SK-N-SH treated with all-trans-retinoic acid at 6 μM for 48 hours (cell line): ENCODE measurements around the gene R3HDM4.

Source experiments
- ATAC-seq: fragments of 200-7000 bp; cut with Tn5 transposase; 3 replicates; pipeline ENCODE4 v1.9.1; 2020; ENCODE audit warnings: mild to moderate bottlenecking, moderate library complexity
- ARNTL ChIP-seq: fragments of 450-650 bp; formaldehyde crosslinking; IDR thresholded peaks from 2 replicates; pipeline ENCODE4 v1.5.0; 2020; ENCODE audit warnings: low read depth, mild to moderate bottlenecking, moderate library complexity, borderline replicate concordance
- CSDC2 ChIP-seq: fragments of 250-450 bp; sonication (Bioruptor Pico); IDR thresholded peaks from 2 replicates; pipeline ENCODE4 v1.5.0; 2020; ENCODE audit warnings: mild to moderate bottlenecking, moderate library complexity
- ESRRG ChIP-seq: fragments of 250-450 bp; sonication (Bioruptor Pico); IDR thresholded peaks from 2 replicates; pipeline ENCODE4 v1.6.1; 2021; ENCODE audit warnings: mild to moderate bottlenecking
- GLIS3 ChIP-seq: fragments of 250-450 bp; sonication (Bioruptor Pico); IDR thresholded peaks from 2 replicates; pipeline ENCODE4 v1.5.0; 2020; ENCODE audit warnings: mild to moderate bottlenecking, moderate library complexity
- ISL1 ChIP-seq: fragments of 250-450 bp; sonication (Bioruptor Pico); IDR thresholded peaks from 2 replicates; pipeline ENCODE4 v2.1.2; 2022; ENCODE audit warnings: mild to moderate bottlenecking, moderate library complexity
- OSR1 ChIP-seq: fragments of 250-450 bp; sonication (Bioruptor Pico); IDR thresholded peaks from 2 replicates; pipeline ENCODE4 v1.8.0; 2022; ENCODE audit warnings: moderate library complexity, mild to moderate bottlenecking, inconsistent platforms
- PPARA ChIP-seq: fragments of 250-450 bp; sonication (Bioruptor Pico); IDR thresholded peaks from 2 replicates; pipeline ENCODE4 v1.5.0; 2020; ENCODE audit warnings: mild to moderate bottlenecking, borderline replicate concordance
- RARB ChIP-seq: fragments of 250-450 bp; sonication (Bioruptor Pico); IDR thresholded peaks from 2 replicates; pipeline ENCODE4 v1.8.0; 2021; ENCODE audit warnings: mild to moderate bottlenecking, moderate library complexity
- SNAI2 ChIP-seq: fragments of 250-450 bp; sonication (Bioruptor Pico); IDR thresholded peaks from 2 replicates; pipeline ENCODE4 v1.5.0; 2020; ENCODE audit warnings: mild to moderate bottlenecking, moderate library complexity
- TOX ChIP-seq: fragments of 250-450 bp; sonication (Bioruptor Pico); IDR thresholded peaks from 2 replicates; pipeline ENCODE4 v1.8.0; 2021; ENCODE audit warnings: mild to moderate bottlenecking, moderate library complexity, borderline replicate concordance
- ZC3H10 ChIP-seq: fragments of 250-450 bp; sonication (Bioruptor Pico); IDR thresholded peaks from 2 replicates; pipeline ENCODE4 v1.5.1; 2021; ENCODE audit warnings: mild to moderate bottlenecking, moderate library complexity
- ZFP3 ChIP-seq: fragments of 250-450 bp; sonication (Bioruptor Pico); IDR thresholded peaks from 2 replicates; pipeline ENCODE4 v1.5.0; 2020; ENCODE audit warnings: mild to moderate bottlenecking, moderate library complexity
- ZFP30 ChIP-seq: fragments of 450-650 bp; formaldehyde crosslinking; IDR thresholded peaks from 2 replicates; pipeline ENCODE4 v1.5.0; 2022; ENCODE audit warnings: mild to moderate bottlenecking, moderate library complexity
- ZNF565 ChIP-seq: fragments of 450-650 bp; formaldehyde crosslinking; conservative IDR thresholded peaks from 2 replicates; pipeline ENCODE4 v1.5.0; 2020; ENCODE audit warnings: low read depth, mild to moderate bottlenecking, moderate library complexity
- ZNF70 ChIP-seq: fragments of 450-650 bp; formaldehyde crosslinking; IDR thresholded peaks from 2 replicates; pipeline ENCODE4 v1.5.0; 2020; ENCODE audit warnings: mild to moderate bottlenecking, moderate library complexity
- ZNF8 ChIP-seq: fragments of 450-650 bp; formaldehyde crosslinking; IDR thresholded peaks from 2 replicates; pipeline ENCODE4 v1.5.0; 2020; ENCODE audit warnings: mild to moderate bottlenecking, moderate library complexity
- TF ChIP-seq, protein P1 (sequence below): fragments of 250-450 bp; sonication (Bioruptor Pico); IDR thresholded peaks from 2 replicates; pipeline ENCODE4 v1.5.1; 2021; ENCODE audit warnings: mild to moderate bottlenecking, moderate library complexity
- TF ChIP-seq, protein P2 (sequence below): fragments of 250-450 bp; sonication (Bioruptor Pico); IDR thresholded peaks from 2 replicates; pipeline ENCODE4 v1.5.0; 2020; ENCODE audit warnings: mild to moderate bottlenecking, moderate library complexity
- TF ChIP-seq, protein P3 (sequence below): fragments of 250-450 bp; sonication (Bioruptor Pico); IDR thresholded peaks from 2 replicates; pipeline ENCODE4 v1.5.1; 2020; ENCODE audit warnings: low read depth, mild to moderate bottlenecking, moderate library complexity
- TF ChIP-seq, protein P4 (sequence below): fragments of 250-450 bp; sonication (Bioruptor Pico); IDR thresholded peaks from 2 replicates; pipeline ENCODE4 v1.8.0; 2020; ENCODE audit warnings: mild to moderate bottlenecking, moderate library complexity, borderline replicate concordance
- TF ChIP-seq, protein P5 (sequence below): fragments of 250-450 bp; sonication (Bioruptor Pico); IDR thresholded peaks from 2 replicates; pipeline ENCODE4 v1.8.0; 2021; ENCODE audit warnings: low read depth, mild to moderate bottlenecking, moderate library complexity, borderline replicate concordance

R3HDM4 gene

DNA sequence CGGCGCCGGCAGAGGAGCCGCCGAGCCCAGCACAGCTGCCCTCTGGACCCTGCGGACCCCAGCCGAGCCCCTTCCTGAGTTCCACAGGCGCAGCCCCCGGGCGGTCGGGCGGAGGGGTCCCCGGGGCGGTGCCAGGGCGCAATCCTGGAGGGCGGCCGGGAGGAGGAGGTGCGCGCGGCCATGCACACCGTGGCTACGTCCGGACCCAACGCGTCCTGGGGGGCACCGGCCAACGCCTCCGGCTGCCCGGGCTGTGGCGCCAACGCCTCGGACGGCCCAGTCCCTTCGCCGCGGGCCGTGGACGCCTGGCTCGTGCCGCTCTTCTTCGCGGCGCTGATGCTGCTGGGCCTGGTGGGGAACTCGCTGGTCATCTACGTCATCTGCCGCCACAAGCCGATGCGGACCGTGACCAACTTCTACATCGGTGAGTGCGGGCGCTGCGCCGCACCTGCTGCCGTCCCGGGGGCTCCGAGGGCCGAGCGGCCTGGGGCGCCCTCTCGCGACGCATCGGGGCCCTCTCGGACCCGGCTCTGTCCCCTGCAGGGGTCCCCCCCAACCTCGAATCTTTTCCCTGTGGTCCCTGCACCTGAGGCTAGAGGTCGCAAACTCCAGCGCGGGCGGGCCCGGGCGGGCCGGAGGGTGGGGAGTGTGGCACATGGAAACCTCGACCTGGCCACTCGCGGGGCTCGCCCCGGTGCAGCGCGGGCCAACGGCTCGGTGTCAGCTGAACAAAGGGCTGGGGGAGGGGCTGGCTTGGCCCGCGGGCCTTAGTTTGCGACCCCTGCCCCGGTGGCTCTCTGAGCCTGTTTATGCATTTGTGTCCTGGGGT, 4.5 kb upstream of the R3HDM4 start, which contains the start of gene KISS1R:
TSS of gene KISS1R (plus strand) at position 11 of the 829 bp plus-strand sequence. CDS start at position 181, 170 bp downstream.
- peak; percentile 8 for ATAC-seq
- no peak for TF ChIP-seq CSDC2 (CRISPR knock-in tag)
- TF ChIP-seq ZNF565 (CRISPR knock-in tag) = no peak
- TF ChIP-seq ZNF70 (CRISPR knock-in tag) = no peak
- no peak for TF ChIP-seq OSR1
- TF ChIP-seq ESRRG (CRISPR knock-in tag) = no peak
- no peak for TF ChIP-seq PPARA (CRISPR knock-in tag)
- TF ChIP-seq, protein P1, sequence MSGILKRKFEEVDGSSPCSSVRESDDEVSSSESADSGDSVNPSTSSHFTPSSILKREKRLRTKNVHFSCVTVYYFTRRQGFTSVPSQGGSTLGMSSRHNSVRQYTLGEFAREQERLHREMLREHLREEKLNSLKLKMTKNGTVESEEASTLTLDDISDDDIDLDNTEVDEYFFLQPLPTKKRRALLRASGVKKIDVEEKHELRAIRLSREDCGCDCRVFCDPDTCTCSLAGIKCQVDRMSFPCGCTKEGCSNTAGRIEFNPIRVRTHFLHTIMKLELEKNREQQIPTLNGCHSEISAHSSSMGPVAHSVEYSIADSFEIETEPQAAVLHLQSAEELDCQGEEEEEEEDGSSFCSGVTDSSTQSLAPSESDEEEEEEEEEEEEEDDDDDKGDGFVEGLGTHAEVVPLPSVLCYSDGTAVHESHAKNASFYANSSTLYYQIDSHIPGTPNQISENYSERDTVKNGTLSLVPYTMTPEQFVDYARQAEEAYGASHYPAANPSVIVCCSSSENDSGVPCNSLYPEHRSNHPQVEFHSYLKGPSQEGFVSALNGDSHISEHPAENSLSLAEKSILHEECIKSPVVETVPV (CRISPR knock-in tag) = no peak
- no peak for TF ChIP-seq ZC3H10 (CRISPR knock-in tag)
- no peak for TF ChIP-seq ARNTL (CRISPR knock-in tag)
- TF ChIP-seq, protein P2, sequence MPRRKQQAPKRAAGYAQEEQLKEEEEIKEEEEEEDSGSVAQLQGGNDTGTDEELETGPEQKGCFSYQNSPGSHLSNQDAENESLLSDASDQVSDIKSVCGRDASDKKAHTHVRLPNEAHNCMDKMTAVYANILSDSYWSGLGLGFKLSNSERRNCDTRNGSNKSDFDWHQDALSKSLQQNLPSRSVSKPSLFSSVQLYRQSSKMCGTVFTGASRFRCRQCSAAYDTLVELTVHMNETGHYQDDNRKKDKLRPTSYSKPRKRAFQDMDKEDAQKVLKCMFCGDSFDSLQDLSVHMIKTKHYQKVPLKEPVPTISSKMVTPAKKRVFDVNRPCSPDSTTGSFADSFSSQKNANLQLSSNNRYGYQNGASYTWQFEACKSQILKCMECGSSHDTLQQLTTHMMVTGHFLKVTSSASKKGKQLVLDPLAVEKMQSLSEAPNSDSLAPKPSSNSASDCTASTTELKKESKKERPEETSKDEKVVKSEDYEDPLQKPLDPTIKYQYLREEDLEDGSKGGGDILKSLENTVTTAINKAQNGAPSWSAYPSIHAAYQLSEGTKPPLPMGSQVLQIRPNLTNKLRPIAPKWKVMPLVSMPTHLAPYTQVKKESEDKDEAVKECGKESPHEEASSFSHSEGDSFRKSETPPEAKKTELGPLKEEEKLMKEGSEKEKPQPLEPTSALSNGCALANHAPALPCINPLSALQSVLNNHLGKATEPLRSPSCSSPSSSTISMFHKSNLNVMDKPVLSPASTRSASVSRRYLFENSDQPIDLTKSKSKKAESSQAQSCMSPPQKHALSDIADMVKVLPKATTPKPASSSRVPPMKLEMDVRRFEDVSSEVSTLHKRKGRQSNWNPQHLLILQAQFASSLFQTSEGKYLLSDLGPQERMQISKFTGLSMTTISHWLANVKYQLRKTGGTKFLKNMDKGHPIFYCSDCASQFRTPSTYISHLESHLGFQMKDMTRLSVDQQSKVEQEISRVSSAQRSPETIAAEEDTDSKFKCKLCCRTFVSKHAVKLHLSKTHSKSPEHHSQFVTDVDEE (CRISPR knock-in tag) = no peak
- TF ChIP-seq, protein P3, sequence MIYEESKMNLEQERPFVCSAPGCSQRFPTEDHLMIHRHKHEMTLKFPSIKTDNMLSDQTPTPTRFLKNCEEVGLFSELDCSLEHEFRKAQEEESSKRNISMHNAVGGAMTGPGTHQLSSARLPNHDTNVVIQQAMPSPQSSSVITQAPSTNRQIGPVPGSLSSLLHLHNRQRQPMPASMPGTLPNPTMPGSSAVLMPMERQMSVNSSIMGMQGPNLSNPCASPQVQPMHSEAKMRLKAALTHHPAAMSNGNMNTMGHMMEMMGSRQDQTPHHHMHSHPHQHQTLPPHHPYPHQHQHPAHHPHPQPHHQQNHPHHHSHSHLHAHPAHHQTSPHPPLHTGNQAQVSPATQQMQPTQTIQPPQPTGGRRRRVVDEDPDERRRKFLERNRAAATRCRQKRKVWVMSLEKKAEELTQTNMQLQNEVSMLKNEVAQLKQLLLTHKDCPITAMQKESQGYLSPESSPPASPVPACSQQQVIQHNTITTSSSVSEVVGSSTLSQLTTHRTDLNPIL (CRISPR knock-in tag) = no peak

DNA sequence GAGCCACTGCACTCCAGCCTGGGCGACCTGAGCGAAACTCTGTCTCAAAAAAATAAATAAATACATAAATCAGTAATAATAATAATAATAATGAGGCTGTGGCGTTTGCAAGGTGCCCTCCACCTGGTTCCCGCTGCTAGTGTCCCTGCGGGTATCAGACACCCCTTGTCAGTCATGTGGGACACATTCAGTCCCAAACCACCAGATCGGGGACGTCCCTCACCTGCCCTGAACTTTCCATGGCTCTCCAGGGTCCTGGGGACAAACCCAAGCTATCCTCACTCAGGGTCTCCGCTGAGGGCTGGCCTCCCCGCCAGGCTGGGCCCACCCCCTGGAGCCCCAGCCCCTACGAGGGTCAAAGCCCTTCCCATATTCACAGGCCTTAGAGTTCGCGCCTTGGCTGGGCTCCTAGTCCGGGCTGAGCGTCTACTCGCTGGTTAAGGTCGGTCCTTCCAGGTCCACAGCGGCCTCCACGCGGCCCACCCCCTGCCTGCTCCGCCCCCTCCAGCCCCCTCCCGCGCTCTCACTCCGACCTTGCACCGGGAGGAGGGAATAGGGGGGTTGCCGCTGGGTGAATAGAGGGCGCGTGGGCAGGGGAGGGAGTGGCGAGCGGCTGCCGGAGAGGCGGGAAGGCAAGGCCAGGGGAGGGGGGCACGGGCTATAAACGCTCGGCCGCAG, 3.8 kb upstream of the R3HDM4 start:
- no peak for TF ChIP-seq ARNTL (CRISPR knock-in tag)
- TF ChIP-seq, protein P3 (CRISPR knock-in tag) = no peak
- TF ChIP-seq SNAI2 (CRISPR knock-in tag) = no peak
- no peak for TF ChIP-seq ZNF565 (CRISPR knock-in tag)
- TF ChIP-seq GLIS3 = no peak
- TF ChIP-seq ZFP3 (CRISPR knock-in tag) = no peak
- no peak for TF ChIP-seq RARB
- no peak for TF ChIP-seq ZNF8 (CRISPR knock-in tag)
- TF ChIP-seq ZNF70 (CRISPR knock-in tag) = no peak
- TF ChIP-seq, protein P4, sequence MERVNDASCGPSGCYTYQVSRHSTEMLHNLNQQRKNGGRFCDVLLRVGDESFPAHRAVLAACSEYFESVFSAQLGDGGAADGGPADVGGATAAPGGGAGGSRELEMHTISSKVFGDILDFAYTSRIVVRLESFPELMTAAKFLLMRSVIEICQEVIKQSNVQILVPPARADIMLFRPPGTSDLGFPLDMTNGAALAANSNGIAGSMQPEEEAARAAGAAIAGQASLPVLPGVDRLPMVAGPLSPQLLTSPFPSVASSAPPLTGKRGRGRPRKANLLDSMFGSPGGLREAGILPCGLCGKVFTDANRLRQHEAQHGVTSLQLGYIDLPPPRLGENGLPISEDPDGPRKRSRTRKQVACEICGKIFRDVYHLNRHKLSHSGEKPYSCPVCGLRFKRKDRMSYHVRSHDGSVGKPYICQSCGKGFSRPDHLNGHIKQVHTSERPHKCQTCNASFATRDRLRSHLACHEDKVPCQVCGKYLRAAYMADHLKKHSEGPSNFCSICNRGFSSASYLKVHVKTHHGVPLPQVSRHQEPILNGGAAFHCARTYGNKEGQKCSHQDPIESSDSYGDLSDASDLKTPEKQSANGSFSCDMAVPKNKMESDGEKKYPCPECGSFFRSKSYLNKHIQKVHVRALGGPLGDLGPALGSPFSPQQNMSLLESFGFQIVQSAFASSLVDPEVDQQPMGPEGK (CRISPR knock-in tag) = no peak
- TF ChIP-seq, protein P1 (CRISPR knock-in tag) = no peak
- TF ChIP-seq, protein P2 (CRISPR knock-in tag) = no peak
- no peak for TF ChIP-seq ISL1 (CRISPR knock-in tag)
- no peak for TF ChIP-seq ZC3H10 (CRISPR knock-in tag)
- TF ChIP-seq OSR1 = no peak
- TF ChIP-seq ZFP30 (CRISPR knock-in tag) = no peak
- TF ChIP-seq PPARA (CRISPR knock-in tag) = no peak
- no peak for TF ChIP-seq TOX (CRISPR knock-in tag)
- TF ChIP-seq, protein P5, sequence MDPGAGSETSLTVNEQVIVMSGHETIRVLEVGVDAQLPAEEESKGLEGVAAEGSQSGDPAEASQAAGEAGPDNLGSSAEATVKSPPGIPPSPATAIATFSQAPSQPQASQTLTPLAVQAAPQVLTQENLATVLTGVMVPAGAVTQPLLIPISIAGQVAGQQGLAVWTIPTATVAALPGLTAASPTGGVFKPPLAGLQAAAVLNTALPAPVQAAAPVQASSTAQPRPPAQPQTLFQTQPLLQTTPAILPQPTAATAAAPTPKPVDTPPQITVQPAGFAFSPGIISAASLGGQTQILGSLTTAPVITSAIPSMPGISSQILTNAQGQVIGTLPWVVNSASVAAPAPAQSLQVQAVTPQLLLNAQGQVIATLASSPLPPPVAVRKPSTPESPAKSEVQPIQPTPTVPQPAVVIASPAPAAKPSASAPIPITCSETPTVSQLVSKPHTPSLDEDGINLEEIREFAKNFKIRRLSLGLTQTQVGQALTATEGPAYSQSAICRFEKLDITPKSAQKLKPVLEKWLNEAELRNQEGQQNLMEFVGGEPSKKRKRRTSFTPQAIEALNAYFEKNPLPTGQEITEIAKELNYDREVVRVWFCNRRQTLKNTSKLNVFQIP (CRISPR knock-in tag) = no peak
- no peak for TF ChIP-seq CSDC2 (CRISPR knock-in tag)
- ATAC-seq = no peak
